H1 (cell line): ENCODE data around the gene BRME1. TPM values are rescaled to one million over a fixed set of nuclear protein-coding genes. Genes with fewer than 3 reads are reported as not detected.

Experiments used
- CTCF ChIP-seq, 3 experiments: IDR thresholded peaks; 1 replicate in 2 of 3; 2 replicates in 1 of 3; pipeline versions ENCODE4 v1.5.1 to v1.6.1; 2011; ENCODE audit warnings: low read length in 3 of 3, mild to moderate bottlenecking in 3 of 3, inconsistent platforms in 2 of 3, low read depth in 1 of 3, moderate library complexity in 1 of 3; ENCODE audit not compliant: insufficient read depth in 1 of 3; ENCODE audit errors: control extremely low read depth in 1 of 3
- polyA plus RNA-seq, 7 experiments: library from polyadenylated mRNA; depleted of rRNA in 3 of 7; stranded (reverse) in 5 of 7; unstranded in 2 of 7; fragments of >200 nt in 5 of 7; fragments of 200-250 nt in 2 of 7; gene quantifications; 1 replicate in 5 of 7; 2 replicates in 1 of 7; 4 replicates in 1 of 7; pipeline versions ENCODE4 v1.2.1 to v1.2.3, GENCODE V29; 2011 to 2013; ENCODE audit warnings: missing spikeins in 2 of 7, mixed read lengths in 2 of 7
- total RNA-seq: library from RNA; stranded (reverse); fragmentation: NEBNext Ultra II Directional; extraction: Animal tissue kit (Norgen Biotek cat#: 25700); gene quantifications from 2 replicates; pipeline ENCODE4 v1.2.1, GENCODE V29; 2021

The BRME1 gene
- total and polyA plus RNA-seq, 2 of the 8 experiments (the other 6 are each of a cell fraction or from before 2014, with no cell fraction given): 4.6 to 4.7 TPM

GRCh38 chr19:13839938-13840304, 66.0 kb downstream of the BRME1 start (continued):
- no peak for TF ChIP-seq CTCF (IDR thresholded peaks at IDR 0.05; ENCODE audit: control extremely low read depth in 1 of 3, insufficient read depth in 1 of 3, low read depth in 1 of 3, low read length in 3 of 3)
